ENCODE data around the gene ITGA3.

The ITGA3 gene

DNA sequence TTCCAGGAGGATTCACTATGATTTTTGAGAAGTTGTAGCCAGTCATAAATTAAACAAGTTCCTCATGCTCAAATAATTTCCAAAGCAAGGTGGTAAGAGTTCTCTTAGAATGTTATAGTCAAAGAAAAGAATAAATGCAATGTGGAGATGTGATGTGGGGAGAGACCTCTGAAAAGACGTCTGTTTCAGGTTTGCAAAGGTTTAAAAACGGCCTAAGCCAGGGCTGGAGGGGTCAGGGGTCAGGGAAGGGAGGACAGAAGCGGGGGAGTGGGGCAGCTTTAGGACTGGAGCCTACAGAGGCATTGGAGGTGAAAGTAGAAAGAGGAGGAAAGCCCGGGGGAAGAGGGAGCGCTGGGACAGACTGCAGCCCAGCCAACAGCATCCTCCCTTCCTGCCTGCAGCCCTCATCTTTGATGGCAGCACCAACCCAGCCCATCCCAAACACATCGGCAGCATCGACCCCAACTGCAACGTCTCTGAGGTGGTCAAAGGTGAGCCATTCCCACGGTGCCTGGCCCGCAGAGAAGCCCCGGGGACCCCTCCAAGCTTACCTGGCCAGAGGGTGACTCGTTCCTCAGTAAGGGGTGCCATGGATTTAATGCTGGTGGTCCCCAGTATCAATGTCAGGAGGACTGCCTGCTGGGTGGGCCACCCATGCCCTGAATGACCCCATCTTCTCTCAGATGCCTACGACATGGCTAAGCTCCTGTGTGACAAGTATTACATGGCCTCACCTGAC is 50.7 kb downstream of the ITGA3 start:
- DNase-seq (ENCODE audit: low spot score) (no peak), FAIRE-seq (no peak)

DNA sequence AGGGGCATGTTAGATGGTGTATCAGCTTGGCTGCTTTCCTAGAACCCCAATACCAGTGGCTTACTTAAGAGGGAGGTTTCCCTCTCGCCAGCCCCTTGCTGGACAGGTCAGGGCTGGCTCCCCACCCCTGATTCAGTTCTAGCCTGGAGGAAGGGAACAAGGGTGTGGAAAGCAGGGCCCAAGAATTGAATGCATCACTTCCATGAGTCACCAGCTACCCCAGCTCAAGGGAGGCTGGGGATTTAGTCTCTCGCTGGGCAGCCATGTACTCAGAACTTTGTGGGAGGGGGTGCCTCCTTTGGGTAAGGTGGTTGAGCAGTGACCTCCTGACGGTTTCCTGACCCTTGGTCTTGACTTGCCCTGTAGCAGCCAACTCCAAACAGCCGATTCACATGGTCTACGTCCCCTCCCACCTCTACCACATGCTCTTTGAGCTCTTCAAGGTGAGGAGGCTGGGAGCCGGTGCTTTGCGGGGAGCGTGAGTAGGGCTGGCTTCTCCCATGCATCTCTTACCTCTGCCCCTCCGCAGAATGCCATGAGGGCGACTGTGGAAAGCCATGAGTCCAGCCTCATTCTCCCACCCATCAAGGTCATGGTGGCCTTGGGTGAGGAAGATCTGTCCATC is 52.0 kb downstream of the ITGA3 start:
- no peak for DNase-seq (ENCODE audit: low spot score)
- FAIRE-seq = peak; percentile 48

DNA sequence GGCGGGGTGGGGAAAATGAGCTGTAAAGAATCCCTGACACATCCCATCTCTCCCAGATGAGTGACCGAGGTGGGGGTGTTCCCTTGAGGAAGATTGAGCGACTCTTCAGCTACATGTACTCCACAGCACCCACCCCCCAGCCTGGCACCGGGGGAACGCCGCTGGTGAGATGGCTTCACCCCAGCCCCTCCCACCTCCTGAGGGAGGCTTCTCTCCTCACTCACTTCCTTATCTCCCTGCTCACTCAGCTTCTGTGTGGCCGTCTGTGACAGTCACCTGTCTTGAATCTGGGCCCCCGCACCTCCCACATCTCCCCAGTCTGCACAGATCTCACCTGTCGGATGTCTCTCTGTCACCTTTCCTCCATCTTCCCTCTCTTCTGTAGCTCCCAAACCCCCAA is 52.6 kb downstream of the ITGA3 start:
- FAIRE-seq (no peak), DNase-seq (ENCODE audit: low spot score) (no peak)

DNA sequence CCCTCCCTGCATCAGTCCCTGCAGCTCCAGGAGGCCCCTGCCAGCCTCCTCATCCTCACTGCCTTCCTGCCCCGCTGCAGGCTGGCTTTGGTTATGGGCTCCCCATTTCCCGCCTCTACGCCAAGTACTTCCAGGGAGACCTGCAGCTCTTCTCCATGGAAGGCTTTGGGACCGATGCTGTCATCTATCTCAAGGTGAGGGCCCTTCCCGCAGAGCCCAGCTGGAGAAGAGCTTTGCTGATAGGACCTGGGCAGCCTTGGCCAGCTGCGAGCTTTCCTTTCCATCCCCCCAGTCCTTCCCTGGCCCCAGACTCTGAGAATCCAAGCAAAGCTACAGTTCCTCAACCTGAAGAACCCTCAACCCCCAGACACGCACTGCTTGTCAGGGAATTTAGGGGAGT is 53.3 kb downstream of the ITGA3 start:
- no peak for FAIRE-seq

DNA sequence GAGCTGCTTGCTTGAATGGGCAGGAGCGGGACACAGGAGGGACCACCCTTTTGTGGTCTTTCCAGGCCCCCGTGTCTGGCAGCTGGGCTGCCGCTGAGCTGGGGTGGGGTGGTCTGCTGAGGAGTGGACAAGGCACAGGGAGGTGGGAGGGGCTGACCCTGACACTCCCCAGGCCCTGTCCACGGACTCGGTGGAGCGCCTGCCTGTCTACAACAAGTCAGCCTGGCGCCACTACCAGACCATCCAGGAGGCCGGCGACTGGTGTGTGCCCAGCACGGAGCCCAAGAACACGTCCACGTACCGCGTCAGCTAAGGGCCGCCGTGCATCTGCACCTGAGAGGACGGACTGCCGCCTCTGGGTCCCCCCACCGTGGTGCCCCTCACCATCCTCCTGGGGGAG is 53.9 kb downstream of the ITGA3 start:
- FAIRE-seq (no peak), DNase-seq (ENCODE audit: low spot score) (no peak)

More for the DNA sequence above, 53.3 kb downstream of the ITGA3 start:
- no peak for DNase-seq (ENCODE audit: low spot score)

DNA sequence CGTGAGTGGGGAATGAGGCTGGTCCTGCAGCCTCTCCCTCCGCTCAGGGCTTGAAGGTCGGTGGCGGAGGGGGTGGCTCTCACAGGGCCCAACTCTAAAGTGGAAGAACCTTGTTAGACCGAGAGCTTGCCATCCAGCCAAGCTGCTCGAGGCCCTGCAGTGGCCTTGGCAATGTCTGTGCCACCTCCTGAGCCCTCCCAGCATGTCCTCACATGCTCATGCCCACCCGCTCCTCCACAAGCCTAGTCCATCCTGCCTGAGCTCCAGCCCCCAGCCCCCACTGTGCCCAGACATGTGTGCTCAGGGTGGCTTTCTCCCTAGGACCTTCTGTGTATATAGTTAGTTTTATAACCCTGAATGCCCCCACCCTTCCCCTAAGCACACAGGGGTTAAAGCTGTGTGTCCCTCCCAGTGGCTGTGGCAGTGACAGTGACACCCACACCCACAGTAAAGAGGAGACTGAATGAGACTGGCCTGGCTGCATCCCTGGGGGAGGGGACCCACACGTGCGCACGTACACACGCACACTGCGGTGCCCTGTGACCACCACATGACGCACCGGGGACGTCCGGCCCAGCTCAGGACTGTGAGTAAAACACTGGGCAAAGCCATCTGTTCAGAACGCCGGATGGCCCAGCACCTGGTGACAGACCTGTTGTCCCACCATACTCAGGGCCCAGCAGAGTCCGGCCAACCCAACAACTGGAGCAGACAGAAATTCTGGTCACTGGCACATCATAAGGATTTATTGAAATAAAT is 54.9 kb downstream of the ITGA3 start:
- no peak for DNase-seq (ENCODE audit: low spot score)
- FAIRE-seq = no peak

DNA sequence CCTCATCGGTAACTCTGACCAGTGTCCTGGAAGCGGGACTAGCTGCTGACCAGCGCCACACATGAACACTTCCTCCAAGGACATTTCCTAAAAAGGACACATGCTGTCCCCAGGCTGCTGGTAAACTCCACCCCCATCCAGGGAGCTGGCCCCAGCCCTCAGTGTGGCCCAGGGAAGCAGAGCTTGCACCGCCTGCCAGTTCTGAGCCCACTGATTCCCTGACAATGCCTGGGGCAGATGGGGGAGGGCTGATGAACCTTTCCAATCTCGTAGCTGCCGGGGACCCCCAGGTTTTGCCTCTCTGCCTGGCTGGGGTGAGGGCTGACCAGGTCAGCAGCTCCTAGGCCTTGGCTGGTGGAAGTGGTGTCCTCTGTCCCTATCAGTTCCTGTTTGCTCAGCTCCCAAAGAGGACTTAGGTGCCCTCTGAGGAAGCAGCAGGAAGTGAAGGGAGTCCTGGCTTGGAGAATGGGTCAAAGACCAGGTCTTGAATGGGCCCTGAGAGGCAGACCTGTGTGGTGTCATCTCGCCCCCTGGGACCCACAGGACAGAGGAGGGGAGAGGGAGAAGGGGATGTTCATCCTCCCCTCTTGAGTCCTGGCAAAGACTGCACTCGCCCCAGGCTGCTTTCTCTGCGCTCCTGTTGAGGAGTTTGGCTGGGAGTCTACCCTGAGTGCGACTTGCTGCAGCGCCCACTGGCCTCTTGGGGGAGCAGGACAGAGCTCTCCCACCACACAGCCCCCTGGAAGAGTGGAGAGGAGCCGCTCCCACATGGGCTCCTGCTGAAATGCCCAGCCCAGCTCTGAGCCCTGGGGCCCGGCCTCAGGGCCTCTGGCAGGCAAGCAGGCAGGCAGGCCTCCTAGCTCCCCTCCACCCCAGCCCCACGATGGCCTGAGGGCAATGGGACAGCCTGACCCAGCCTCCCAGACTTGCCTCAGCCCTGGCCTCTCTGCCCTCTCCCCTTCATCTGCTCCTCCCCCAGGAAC is 56.1 kb downstream of the ITGA3 start:
- no peak for DNase-seq (ENCODE audit: low spot score)
- FAIRE-seq = no peak

DNA sequence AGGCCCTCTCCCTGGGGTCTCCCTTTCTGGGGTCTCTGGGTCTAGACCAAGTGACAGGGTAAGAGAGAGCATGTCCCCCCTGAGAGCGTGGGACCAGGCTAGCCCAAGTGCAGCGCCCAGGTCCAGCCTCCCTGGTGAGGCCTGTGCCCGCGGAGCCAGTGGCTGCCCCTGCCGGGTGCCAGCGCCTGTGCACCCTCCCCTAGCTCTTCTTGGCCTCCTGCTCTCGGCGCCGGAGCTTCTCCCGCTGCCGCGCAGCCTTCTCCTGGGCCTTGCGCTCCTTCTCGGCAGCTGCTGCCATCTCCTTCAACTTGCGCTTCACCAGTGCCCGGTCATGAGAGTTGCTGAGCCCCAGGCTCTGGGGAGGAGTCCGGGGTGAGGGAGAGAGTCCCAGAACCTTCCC is 56.8 kb downstream of the ITGA3 start:
- FAIRE-seq = no peak

DNA sequence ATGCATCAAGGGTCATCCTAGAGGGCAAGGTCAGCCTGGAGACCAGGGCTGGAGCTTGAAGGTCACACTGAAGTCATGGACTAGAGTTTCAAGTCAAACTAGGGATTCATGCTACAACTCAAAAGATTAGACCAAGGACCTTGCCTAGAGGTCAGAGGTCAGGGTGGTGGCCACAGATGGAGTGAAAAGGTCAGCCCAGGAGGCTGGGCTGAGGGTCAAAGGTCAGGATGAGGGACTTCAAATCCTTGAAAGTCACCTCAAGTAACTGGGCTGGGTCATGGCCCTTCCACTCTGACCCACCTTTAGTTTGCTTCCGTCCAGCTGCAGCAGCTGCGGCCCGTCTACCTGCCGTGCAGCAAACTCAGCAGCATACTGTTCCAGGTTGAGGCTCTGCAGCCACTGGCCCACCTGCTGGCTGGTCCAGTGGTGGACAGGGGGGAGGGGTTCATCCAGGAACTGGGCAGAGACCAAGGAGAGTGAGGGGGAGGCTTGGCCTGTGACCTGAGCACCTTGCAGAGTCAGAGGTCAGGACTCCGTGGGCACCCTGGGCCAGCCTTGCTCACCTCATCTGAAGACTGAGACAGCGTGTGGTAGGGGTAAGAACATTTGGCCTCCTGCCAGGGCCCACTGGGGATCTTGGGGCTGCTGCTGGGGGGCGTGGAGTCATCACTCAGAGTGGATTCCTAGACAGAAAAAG is 57.9 kb downstream of the ITGA3 start:
- no peak for DNase-seq (ENCODE audit: low spot score)
- FAIRE-seq = no peak

More for the DNA sequence above, 56.8 kb downstream of the ITGA3 start:
- DNase-seq (ENCODE audit: low spot score) = no peak

DNA sequence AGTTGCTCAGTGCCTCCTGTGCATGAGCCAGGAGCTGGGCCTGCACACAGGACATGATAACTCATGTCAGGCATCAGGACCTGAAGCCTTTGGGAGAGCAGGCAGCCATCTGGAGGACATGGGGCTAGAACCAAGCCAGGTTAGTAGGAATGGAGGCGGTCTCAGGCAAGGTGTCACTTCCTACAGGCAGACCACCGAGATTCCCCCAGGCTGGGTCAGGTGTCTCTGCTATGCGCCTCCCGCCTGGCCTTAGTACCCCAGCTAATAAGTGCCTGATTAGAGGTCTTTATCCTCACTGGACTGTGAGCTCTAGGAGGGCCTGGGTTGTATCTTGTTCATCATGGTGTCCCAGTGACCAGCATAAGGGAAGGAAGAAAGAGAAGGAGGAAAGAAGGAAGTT is 58.5 kb downstream of the ITGA3 start:
- no peak for DNase-seq (ENCODE audit: low spot score)
- FAIRE-seq = no peak

DNA sequence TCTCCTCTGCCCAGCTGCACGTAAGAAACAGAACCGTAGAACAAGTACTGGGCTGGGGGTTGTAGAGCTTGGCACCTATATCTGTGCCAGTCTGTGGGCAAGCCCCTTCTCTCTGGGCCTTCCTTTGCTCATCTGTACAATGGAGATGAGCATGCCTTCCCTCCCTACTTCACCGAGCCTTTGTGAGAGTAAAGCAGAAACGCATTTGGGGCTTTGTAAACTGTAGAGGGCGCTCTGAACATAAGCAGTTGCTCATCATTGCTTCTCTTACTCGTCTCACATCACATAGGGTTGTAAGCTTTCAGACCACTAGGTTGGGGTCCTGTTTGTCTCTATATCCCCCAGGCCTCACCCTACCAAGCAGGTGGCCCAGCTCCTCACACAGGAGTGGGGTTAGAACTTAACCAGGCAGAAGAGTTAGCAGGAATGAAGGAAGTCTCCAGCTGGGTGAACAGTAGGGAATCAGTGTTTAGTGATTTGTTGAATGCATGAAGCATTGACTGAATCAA is 59.0 kb downstream of the ITGA3 start:
- FAIRE-seq (no peak), DNase-seq (ENCODE audit: low spot score) (peak; percentile 39)

DNA sequence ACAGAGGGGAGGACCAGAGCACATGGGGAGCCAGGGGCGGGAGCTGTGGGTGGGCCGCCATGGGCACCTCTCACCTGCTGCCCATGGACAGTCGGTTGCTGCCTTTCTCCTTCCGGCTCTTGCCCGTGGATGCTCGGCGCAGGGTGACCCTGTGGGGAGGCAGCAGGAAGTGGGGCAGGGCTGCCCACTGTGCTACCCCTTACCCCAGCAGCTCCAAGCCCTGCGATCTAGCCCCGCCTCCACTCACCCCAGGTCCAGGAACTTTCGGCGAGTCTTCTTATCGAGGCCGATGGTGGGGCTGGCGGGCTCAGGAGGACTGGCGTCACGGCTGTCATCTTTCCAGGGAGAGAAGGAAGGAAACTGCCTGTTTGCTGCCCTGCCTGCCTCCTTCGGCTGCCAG is 59.8 kb downstream of the ITGA3 start:
- no peak for FAIRE-seq
- DNase-seq (ENCODE audit: low spot score) = no peak

DNA sequence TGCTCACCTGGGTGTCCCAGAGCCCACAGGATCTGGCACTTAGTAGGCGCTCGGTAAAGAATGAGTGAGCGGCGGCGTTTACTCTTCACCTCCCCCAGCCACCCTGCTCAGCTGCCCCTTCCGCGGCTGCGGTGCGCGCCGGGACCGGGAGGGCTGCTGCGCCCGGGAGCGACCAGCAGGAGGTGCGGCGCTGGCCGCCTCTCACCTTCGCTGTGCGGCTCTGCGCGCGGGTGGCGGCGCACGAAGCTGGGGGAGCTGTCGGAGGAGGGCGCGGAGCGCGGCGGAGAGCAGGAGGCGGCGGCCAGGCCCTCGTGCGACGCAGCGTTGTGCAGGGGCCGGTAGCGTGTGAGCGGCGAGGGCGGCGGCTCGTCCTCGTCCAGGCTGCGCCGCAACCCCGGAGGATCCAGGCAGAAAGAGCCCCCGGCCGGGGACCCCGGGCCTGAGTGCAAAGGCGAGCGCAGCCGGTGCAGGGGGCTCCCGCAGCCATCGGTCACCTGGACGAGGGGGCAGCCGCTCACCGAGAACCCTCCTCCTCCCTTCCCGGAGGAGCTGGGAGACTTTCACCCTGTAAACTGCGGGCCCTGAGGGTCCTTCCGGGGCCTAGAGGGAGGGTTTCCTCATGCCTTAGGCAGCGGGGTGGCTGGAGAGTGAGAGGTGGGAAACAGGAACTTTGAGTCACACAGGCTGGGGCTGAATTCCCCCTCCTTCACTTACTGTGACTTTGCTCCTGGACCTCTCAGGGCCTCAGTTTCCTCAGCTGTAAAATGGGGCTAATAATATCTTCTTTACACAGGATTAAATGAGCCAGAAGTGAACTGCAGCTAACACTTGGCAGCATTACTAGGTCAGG is 61.5 kb downstream of the ITGA3 start:
- FAIRE-seq (no peak), DNase-seq (ENCODE audit: low spot score) (no peak)

DNA sequence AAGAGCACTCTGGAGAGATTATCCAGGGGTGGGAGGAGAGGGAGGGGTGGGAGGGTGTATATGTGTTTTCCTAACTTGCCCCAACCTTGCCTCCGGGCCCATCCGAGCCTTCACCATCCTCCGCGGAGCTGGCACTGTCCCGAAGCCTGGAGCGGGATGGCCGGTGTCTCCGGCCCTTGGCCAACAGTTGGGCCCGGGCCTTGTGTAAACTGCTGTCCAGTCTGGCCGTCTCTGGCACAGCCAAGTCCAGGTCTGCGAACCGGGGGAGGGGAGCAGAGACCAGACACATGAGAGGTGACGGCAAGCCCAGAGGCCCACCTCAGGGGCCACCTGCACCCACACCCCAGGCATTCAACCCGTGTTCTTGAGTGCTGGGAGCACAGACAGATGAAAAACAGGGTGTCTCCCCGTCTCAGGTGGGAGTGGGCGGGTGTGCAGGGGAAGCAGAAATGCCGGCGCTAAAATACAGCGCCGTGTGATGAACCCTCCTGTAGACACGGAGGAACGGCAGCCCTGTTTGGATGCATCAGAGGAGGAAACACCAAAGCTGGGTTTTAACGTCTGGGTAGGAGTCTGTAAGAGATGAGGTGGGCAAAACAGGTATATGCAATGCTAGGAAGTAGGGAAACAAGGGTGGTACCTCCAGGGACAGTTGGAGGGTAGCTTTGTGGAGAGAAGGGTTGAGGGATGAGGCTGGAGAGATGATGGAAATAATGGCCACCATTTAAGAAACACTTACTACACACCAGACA is 62.3 kb downstream of the ITGA3 start:
- FAIRE-seq (no peak), DNase-seq (ENCODE audit: low spot score) (no peak)

DNA sequence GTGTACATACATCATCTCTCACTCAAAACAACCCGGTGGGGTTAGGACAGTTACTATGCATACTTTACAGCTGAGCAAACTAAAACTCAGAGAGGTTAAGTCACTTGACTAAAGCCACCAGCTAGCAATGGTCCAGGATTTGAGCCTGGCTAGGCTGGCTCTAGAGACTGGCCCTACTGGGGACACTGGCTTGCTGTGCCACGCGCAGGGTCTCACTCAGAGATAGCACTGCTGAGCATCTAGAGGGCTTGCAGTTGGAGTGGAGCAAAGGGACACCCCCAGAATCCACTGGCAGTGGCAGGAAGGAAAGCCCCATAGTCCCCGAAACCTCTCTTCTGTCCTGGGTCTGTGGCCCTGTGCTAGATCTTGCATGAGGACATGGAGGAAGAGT is 62.9 kb downstream of the ITGA3 start:
- DNase-seq (ENCODE audit: low spot score) (no peak), FAIRE-seq (no peak)

DNA sequence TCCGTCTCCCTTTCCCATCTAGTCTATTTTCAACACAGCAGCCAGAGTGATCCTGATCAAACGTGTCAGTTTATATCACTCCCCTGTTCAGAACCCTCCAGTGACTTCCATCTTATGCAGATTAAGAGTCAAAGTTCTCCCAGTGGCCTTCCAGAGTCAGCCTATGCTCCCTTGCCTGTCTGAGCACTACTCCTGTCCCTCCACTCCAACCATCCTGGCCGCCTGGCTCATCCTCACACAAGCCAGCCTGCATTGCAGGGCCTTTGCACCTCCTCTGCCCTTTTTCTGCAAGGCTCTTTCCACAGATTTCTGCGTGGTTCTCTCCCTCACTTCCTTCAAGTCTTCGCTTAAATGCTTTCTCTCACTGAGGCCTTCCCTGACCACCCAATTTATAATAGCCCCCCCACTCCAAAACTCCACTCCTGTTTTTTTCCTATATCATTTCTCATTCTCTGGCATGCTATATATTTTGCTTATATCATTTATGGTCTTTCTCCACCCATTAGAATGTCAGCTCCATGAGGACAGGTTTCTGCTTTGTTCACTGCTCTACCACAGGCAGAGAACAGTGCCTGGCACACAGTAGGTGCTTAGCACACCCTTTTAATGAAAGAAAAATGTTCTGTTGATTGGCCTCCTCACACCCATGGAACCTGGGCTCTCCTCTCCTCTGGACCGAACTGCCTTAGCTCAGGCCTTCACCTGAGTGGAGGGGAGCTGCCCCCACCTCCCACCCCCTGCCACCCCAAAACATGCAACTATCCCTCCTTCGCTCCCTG is 64.8 kb downstream of the ITGA3 start:
- no peak for DNase-seq (ENCODE audit: low spot score)
- no peak for FAIRE-seq

DNA sequence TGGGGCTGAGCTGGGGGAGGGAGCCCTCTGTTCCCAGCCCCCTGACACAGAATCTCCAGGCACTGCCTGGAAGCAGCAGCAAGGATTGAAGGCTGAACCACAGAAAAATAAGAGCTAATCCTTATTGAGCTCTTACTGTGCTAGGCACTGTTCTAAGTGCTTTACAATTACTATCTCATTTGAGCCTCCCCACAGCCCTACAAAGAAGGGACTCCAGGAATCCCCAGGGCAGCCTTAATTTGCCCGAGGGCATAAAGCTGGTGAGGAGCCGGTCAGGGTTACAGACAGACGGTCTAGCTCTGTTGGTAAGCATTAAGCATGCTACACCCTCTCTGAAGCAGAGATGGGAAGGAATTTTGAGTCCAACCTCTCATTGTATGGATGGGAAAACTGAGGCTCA is 67.0 kb downstream of the ITGA3 start:
- FAIRE-seq (no peak), DNase-seq (ENCODE audit: low spot score) (no peak)
